GM12872 (cell line): ENCODE data around the gene CSRP3.

Experiments
- CTCF ChIP-seq: IDR thresholded peaks from 3 replicates; pipeline ENCODE4 v1.5.1; 2011; ENCODE audit warnings: low read depth, mild to moderate bottlenecking, low read length, moderate library complexity; ENCODE audit not compliant: insufficient read depth

Gene CSRP3

GRCh38 chr11:19134004-19134403 is 67.8 kb downstream of the CSRP3 start:
- TF ChIP-seq CTCF: no peak
